ENCODE data around the gene TRPM1. TPM values are rescaled to one million over a fixed set of nuclear protein-coding genes. Genes with fewer than 3 reads are reported as not detected.

Gene TRPM1
- total and polyA plus RNA-seq, 4 experiments from 2014 or later: not detected

- no peak overlapping the region for H3K27ac Mint-ChIP-seq
- H3K27me3 Mint-ChIP-seq: peaks cover 1 to 3% of the 10 kb centered on the region in 2 donors
- Histone ChIP-seq H3K36me3 (ENCODE audit: insufficient read depth, low read length) (no peaks in the 10 kb centered on the region), H3K9me3 (ENCODE audit: control insufficient read depth in 1 of 2, low read length in 2 of 2) (no peaks in the 10 kb centered on the region), H3K27me3 (ENCODE audit: insufficient read depth, low read length) (no peaks in the 10 kb centered on the region), H3K4me3 (ENCODE audit: low read length in 2 of 2) (no peak overlapping the region), H3K27ac (ENCODE audit: low read depth, low read length) (no peak overlapping the region), H3K4me1 (ENCODE audit: insufficient read depth, low read length) (no peaks in the 10 kb centered on the region)
- DNase-seq: no peak
- no peaks in the 10 kb centered on the region for H3K36me3 Mint-ChIP-seq
- POLR2A ChIA-PET (ENCODE audit: partially characterized antibody): no interaction called here
- CTCF ChIA-PET (ENCODE audit: partially characterized antibody): interaction anchor here (1.8 kb wide), 1 partner anchor 17 kb away, joined by 6 read pairs; no protein-coding TSS in a partner anchor
- intact Hi-C loops (cut with micrococcal nuclease): no loop called here
- no peaks in the 10 kb centered on the region for H3K9me3 Mint-ChIP-seq
- H3K4me3 Mint-ChIP-seq: peak overlapping the region in 1 of 8 donors; percentile 45
- peaks cover 0 to 2% (median 0%) of the 10 kb centered on the region in 4 donors for H3K4me1 Mint-ChIP-seq
Observed at GRCh38 chr15:31145271-31145911, 43.9 kb upstream of the TRPM1 start.

DNA sequence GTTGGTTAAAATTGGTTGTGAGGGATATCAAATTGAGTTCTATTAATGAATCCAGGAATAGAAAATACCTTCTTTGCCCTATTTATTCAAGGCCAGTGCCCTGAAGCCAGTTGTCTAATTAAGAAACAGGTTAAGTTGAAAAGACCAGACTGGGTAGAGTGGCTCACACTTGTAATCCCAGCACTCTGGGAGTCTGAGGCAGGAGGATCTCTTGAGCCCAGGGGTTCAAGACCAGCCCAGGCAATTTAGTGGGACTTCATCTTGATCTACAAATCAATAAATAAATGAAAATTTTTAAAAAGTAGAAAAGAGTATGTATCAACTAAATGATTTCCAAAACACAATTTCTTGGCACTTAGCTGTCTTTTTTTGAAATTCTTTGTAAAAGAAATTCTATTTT lies 40.3 kb upstream of the TRPM1 start:
- no peak for DNase-seq

DNA sequence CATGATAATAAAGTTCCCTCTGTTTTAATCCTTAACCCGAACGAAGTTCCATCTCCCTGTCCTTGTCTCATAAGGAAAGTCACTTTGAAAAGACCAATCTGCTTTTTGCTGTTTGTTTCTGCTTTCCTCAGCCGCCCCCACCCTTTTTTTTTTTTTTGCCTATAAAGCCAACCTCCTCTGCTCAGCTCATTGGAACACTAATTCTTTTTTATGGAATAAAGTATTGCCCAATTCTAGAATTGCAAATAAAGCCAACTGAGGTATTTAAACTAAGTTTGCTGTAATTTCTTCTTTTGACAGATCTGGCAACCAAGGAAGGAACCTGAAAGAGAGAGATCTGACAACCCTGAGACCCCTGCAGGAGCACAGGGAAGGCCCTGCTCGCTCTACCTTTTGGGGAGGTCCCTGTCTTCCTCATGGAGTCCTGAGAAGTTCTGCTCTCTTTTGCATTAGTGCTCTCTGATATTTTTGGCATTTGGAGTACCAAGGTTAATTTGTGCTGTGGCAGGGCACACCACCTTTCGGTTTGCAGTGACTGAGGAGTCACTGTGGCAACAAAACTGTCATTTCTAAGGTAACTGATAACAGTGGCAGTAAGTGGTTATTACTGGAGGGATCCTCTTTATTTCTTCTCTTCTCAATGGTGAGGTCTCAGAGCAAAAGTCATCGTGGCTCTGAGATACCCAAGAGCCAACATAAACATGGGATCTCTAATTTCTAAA lies 35.2 kb upstream of the TRPM1 start:
- H3K27ac Mint-ChIP-seq: no peak overlapping the region
- CTCF ChIA-PET (ENCODE audit: partially characterized antibody): no interaction called here
- no peaks in the 10 kb centered on the region for H3K4me1 ChIP-seq (ENCODE audit: insufficient read depth, low read length)
- no peak overlapping the region for H3K4me3 ChIP-seq (ENCODE audit: low read length in 2 of 2)
- intact Hi-C loops (cut with micrococcal nuclease): no loop called here
- no peaks in the 10 kb centered on the region for H3K4me1 Mint-ChIP-seq
- H3K36me3 Mint-ChIP-seq: no peaks in the 10 kb centered on the region
- no peaks in the 10 kb centered on the region for H3K9me3 ChIP-seq (ENCODE audit: control insufficient read depth in 1 of 2, low read length in 2 of 2)
- no peaks in the 10 kb centered on the region for H3K27me3 ChIP-seq (ENCODE audit: insufficient read depth, low read length)
- no peak overlapping the region for H3K4me3 Mint-ChIP-seq
- H3K27me3 Mint-ChIP-seq: peaks cover 2% of the 10 kb centered on the region in 2 donors
- no peak for DNase-seq
- H3K27ac ChIP-seq (ENCODE audit: low read depth, low read length): no peak overlapping the region
- H3K9me3 Mint-ChIP-seq: no peaks in the 10 kb centered on the region
- POLR2A ChIA-PET (ENCODE audit: partially characterized antibody): no interaction called here
- no peaks in the 10 kb centered on the region for H3K36me3 ChIP-seq (ENCODE audit: insufficient read depth, low read length)

More for the DNA sequence above, 40.3 kb upstream of the TRPM1 start:
- H3K36me3 ChIP-seq (ENCODE audit: insufficient read depth, low read length): no peaks in the 10 kb centered on the region
- Mint-ChIP-seq H3K27ac (no peak overlapping the region), H3K4me3 (no peak overlapping the region), H3K9me3 (no peaks in the 10 kb centered on the region), H3K27me3 (peaks cover 1 to 3% of the 10 kb centered on the region in 2 donors), H3K36me3 (no peaks in the 10 kb centered on the region), H3K4me1 (peaks cover 0 to 2% (median 0%) of the 10 kb centered on the region in 4 donors)
- CTCF ChIA-PET (ENCODE audit: partially characterized antibody): no interaction called here
- intact Hi-C loops (cut with micrococcal nuclease): no loop called here
- no peaks in the 10 kb centered on the region for H3K9me3 ChIP-seq (ENCODE audit: control insufficient read depth in 1 of 2, low read length in 2 of 2)
- POLR2A ChIA-PET (ENCODE audit: partially characterized antibody): no interaction called here
- no peaks in the 10 kb centered on the region for H3K27me3 ChIP-seq (ENCODE audit: insufficient read depth, low read length)
- H3K4me1 ChIP-seq (ENCODE audit: insufficient read depth, low read length): no peaks in the 10 kb centered on the region
- H3K4me3 ChIP-seq (ENCODE audit: low read length in 2 of 2): no peak overlapping the region
- H3K27ac ChIP-seq (ENCODE audit: low read depth, low read length): no peak overlapping the region

GRCh38 chr15:31136016-31136415 lies 34.5 kb upstream of the TRPM1 start:
- H3K36me3 ChIP-seq (ENCODE audit: insufficient read depth, low read length): no peaks in the 10 kb centered on the region
- H3K27me3 ChIP-seq (ENCODE audit: insufficient read depth, low read length): no peaks in the 10 kb centered on the region
- H3K4me1 ChIP-seq (ENCODE audit: insufficient read depth, low read length): no peaks in the 10 kb centered on the region
- Mint-ChIP-seq H3K4me1 (no peaks in the 10 kb centered on the region), H3K36me3 (no peaks in the 10 kb centered on the region), H3K9me3 (no peaks in the 10 kb centered on the region), H3K27me3 (peaks cover 2% of the 10 kb centered on the region in 2 donors), H3K4me3 (no peak overlapping the region), H3K27ac (peak overlapping the region in 1 of 7 donors; percentile 29)
- no peak for DNase-seq
- H3K27ac ChIP-seq (ENCODE audit: low read depth, low read length): no peak overlapping the region
- intact Hi-C loops (cut with micrococcal nuclease): no loop called here
- ChIA-PET CTCF (ENCODE audit: partially characterized antibody) (no interaction called here), POLR2A (ENCODE audit: partially characterized antibody) (no interaction called here)
- no peak overlapping the region for H3K4me3 ChIP-seq (ENCODE audit: low read length in 2 of 2)
- no peaks in the 10 kb centered on the region for H3K9me3 ChIP-seq (ENCODE audit: control insufficient read depth in 1 of 2, low read length in 2 of 2)

GRCh38 chr15:31135523-31135922 lies 34.0 kb upstream of the TRPM1 start:
- CTCF ChIA-PET (ENCODE audit: partially characterized antibody): no interaction called here
- H3K27me3 Mint-ChIP-seq: peaks cover 2% of the 10 kb centered on the region in 2 donors
- no peaks in the 10 kb centered on the region for H3K27me3 ChIP-seq (ENCODE audit: insufficient read depth, low read length)
- no peaks in the 10 kb centered on the region for H3K9me3 Mint-ChIP-seq
- H3K36me3 Mint-ChIP-seq: no peaks in the 10 kb centered on the region
- H3K4me1 ChIP-seq (ENCODE audit: insufficient read depth, low read length): no peaks in the 10 kb centered on the region
- H3K27ac ChIP-seq (ENCODE audit: low read depth, low read length): no peak overlapping the region
- no peaks in the 10 kb centered on the region for H3K4me1 Mint-ChIP-seq
- intact Hi-C loops (cut with micrococcal nuclease): no loop called here
- no peak for DNase-seq
- POLR2A ChIA-PET (ENCODE audit: partially characterized antibody): no interaction called here
- peak overlapping the region in 1 of 7 donors; percentile 11 for H3K27ac Mint-ChIP-seq
- H3K36me3 ChIP-seq (ENCODE audit: insufficient read depth, low read length): no peaks in the 10 kb centered on the region
- H3K4me3 ChIP-seq (ENCODE audit: low read length in 2 of 2): no peak overlapping the region
- no peaks in the 10 kb centered on the region for H3K9me3 ChIP-seq (ENCODE audit: control insufficient read depth in 1 of 2, low read length in 2 of 2)
- H3K4me3 Mint-ChIP-seq: no peak overlapping the region

DNA sequence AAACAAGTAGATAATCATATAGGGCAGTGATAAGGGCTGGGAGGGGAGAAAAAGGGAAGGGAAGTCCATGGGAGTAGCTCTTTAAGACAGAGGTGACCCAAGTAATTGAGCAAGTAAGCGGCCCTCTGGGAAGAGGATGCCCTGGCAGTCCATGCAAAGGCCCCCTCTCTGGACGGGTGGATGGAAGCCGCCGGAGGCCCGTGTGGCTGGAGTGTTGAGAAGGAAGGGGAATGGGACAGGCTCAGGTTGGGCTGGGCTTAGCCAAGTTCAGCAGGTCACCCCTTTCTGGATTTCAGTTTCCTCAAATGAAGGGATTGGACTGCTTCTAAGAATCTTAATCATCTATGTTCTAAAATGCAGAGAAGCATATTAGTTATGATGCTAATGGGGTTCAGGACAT lies 32.4 kb upstream of the TRPM1 start:
- ChIA-PET POLR2A (ENCODE audit: partially characterized antibody) (no interaction called here), CTCF (ENCODE audit: partially characterized antibody) (no interaction called here)
- H3K4me1 ChIP-seq (ENCODE audit: insufficient read depth, low read length): peaks cover 4% of the 10 kb centered on the region
- DNase-seq: no peak
- H3K36me3 ChIP-seq (ENCODE audit: insufficient read depth, low read length): no peaks in the 10 kb centered on the region
- no peaks in the 10 kb centered on the region for H3K9me3 ChIP-seq (ENCODE audit: control insufficient read depth in 1 of 2, low read length in 2 of 2)
- H3K27ac ChIP-seq (ENCODE audit: low read depth, low read length): no peak overlapping the region
- Mint-ChIP-seq H3K9me3 (no peaks in the 10 kb centered on the region), H3K36me3 (no peaks in the 10 kb centered on the region), H3K4me3 (no peak overlapping the region), H3K4me1 (peaks cover 0 to 1% (median 0%) of the 10 kb centered on the region in 4 donors), H3K27ac (peak overlapping the region in 1 of 7 donors; percentile 4), H3K27me3 (peaks cover 2% of the 10 kb centered on the region in 2 donors)
- no peaks in the 10 kb centered on the region for H3K27me3 ChIP-seq (ENCODE audit: insufficient read depth, low read length)
- intact Hi-C loops (cut with micrococcal nuclease): no loop called here
- no peak overlapping the region for H3K4me3 ChIP-seq (ENCODE audit: low read length in 2 of 2)

- ChIA-PET POLR2A (ENCODE audit: partially characterized antibody) (no interaction called here), CTCF (ENCODE audit: partially characterized antibody) (interaction anchor here (0.7 to 1.6 kb wide), 4 partner anchors 15 to 469 kb away, joined by 3 to 4 read pairs (median 3); no protein-coding TSS in a partner anchor)
- Histone ChIP-seq H3K27ac (ENCODE audit: low read depth, low read length) (no peak overlapping the region), H3K4me1 (ENCODE audit: insufficient read depth, low read length) (peaks cover 4% of the 10 kb centered on the region), H3K36me3 (ENCODE audit: insufficient read depth, low read length) (no peaks in the 10 kb centered on the region), H3K9me3 (ENCODE audit: control insufficient read depth in 1 of 2, low read length in 2 of 2) (no peaks in the 10 kb centered on the region), H3K27me3 (ENCODE audit: insufficient read depth, low read length) (no peaks in the 10 kb centered on the region), H3K4me3 (ENCODE audit: low read length in 2 of 2) (no peak overlapping the region)
- Mint-ChIP-seq H3K9me3 (no peaks in the 10 kb centered on the region), H3K4me3 (no peak overlapping the region), H3K4me1 (peaks cover 0 to 1% (median 0%) of the 10 kb centered on the region in 4 donors), H3K27me3 (peaks cover 2% of the 10 kb centered on the region in 2 donors), H3K36me3 (no peaks in the 10 kb centered on the region), H3K27ac (no peak overlapping the region)
- intact Hi-C loops (cut with micrococcal nuclease): no loop called here
- DNase-seq: no peak
Observed at GRCh38 chr15:31131853-31132375, 30.4 kb upstream of the TRPM1 start.
